Measurements from ENCODE around the gene VKORC1L1. TPM values are rescaled to one million over a fixed set of nuclear protein-coding genes. Genes with fewer than 3 reads are reported as not detected.

The VKORC1L1 gene
- total and polyA plus RNA-seq, 2 of the 8 experiments (the other 6 are each of a cell fraction or from before 2014, with no cell fraction given) = 12.7 to 45.3 TPM

DNA sequence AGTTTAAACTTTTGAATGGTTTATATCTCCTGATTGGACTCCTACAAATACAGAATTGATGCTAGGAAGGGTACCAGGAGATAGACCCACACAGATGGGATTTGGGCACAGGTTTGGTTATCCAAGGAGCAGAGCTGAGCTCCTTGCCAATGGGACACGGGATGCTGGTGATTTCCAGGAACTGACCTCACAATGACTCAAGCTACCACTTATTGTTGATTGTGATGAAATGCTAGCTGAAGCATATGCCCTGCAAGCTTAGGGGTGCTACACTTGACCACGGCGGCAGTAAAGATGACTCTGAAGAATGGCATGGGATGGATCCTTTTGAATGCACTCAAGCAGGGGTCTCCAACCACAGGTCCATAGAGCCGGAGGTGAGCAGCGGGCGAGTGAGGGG lies 45.5 kb upstream of the VKORC1L1 start:
- Histone ChIP-seq H3K23ac (ENCODE audit: insufficient read length) (no peak overlapping the region), H2BK12ac (ENCODE audit: low read depth, low read length) (no peak overlapping the region), H3K14ac (ENCODE audit: insufficient read length) (no peak overlapping the region), H4K20me1 (replicated peaks in 1 of 2; ENCODE audit: control insufficient read depth in 1 of 2, insufficient read depth in 2 of 2, low read length in 2 of 2) (no peaks in the 10 kb centered on the region), H2BK120ac (replicated peaks; ENCODE audit: low read depth, low read length) (no peak overlapping the region), H3K27me3 (replicated peaks in 1 of 4; ENCODE audit: control insufficient read depth in 3 of 4, extremely low read depth in 1 of 4, insufficient read depth in 3 of 4, low read length in 3 of 4) (no peaks in the 10 kb centered on the region), H4K91ac (replicated peaks; ENCODE audit: insufficient read length, low read length) (no peak overlapping the region), H4K8ac (ENCODE audit: extremely low read depth, insufficient read depth, low read length) (no peak overlapping the region), H3K4me2 (ENCODE audit: insufficient read depth in 1 of 2, low read depth in 2 of 2, low read length in 2 of 2) (no peak overlapping the region), H3K27ac (ENCODE audit: low read depth, low read length) (no peak overlapping the region), H2BK15ac (ENCODE audit: low read length) (no peak overlapping the region), H3K9me3 (ENCODE audit: insufficient read depth in 2 of 2, low read depth in 1 of 2, low read length in 1 of 2) (no peaks in the 10 kb centered on the region), H2AFZ (ENCODE audit: low read length) (no peak overlapping the region), H3K56ac (replicated peaks; ENCODE audit: insufficient read length, low read depth, low read length) (no peak overlapping the region), H4K5ac (ENCODE audit: insufficient read length, low read depth, low read length) (no peak overlapping the region), H2AK5ac (ENCODE audit: low read depth, low read length) (no peak overlapping the region), H2BK20ac (ENCODE audit: low read length) (no peak overlapping the region), H2BK5ac (ENCODE audit: low read depth, low read length) (no peak overlapping the region), H3K23me2 (ENCODE audit: low read depth, low read length) (no peaks in the 10 kb centered on the region), H3K79me1 (ENCODE audit: low read depth, low read length) (no peaks in the 10 kb centered on the region), H3K4me3 (ENCODE audit: extremely low read depth in 1 of 4, insufficient read depth in 2 of 4, low read depth in 3 of 4, low read length in 4 of 4) (no peak overlapping the region), H3K79me2 (ENCODE audit: control insufficient read depth in 1 of 2, insufficient read depth in 2 of 2, low read length in 2 of 2) (no peaks in the 10 kb centered on the region), H3K36me3 (ENCODE audit: control insufficient read depth in 2 of 4, insufficient read depth in 4 of 4, low read length in 3 of 4) (no peaks in the 10 kb centered on the region), H3K9ac (replicated peaks in 1 of 4; ENCODE audit: extremely low read depth in 1 of 4, low read depth in 3 of 4, low read length in 3 of 4) (no peak overlapping the region), H3K4me1 (replicated peaks in 1 of 4; ENCODE audit: control insufficient read depth in 3 of 4, insufficient read depth in 4 of 4, low read length in 3 of 4) (no peaks in the 10 kb centered on the region), H3K4ac (replicated peaks; ENCODE audit: insufficient read length, low read depth, low read length) (no peak overlapping the region), H3K18ac (ENCODE audit: extremely low read depth, low read length) (no peak overlapping the region)
- ChIA-PET CTCF (ENCODE audit: partially characterized antibody) (interaction anchor here (1.3 kb wide), 1 partner anchor 11 kb away, joined by 3 read pairs; no protein-coding TSS in a partner anchor), POLR2A (ENCODE audit: partially characterized antibody) (no interaction called here)
- FAIRE-seq (no peak), DNase-seq (ENCODE audit: low read depth in 1 of 2, low spot score in 2 of 2) (no peak)
- WGBS, 2 experiments (ENCODE audit: extremely low coverage in 1 of 2, insufficient coverage in 1 of 2, insufficient read length in 1 of 2, insufficient replicate concordance in 2 of 2, low coverage in 1 of 2, low lambda C conversion rate in 2 of 2, missing lambda C conversion rate in 1 of 2) = 88% methylated on average over 6 of the region's 6 CpGs; no CpG with 5 or more reads in 1 of the 2 experiments
- TF ChIP-seq, protein P1, sequence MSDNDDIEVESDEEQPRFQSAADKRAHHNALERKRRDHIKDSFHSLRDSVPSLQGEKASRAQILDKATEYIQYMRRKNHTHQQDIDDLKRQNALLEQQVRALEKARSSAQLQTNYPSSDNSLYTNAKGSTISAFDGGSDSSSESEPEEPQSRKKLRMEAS (IDR thresholded peaks at IDR 0.05) = no peak
- no peak for TF ChIP-seq FOSL1 (IDR thresholded peaks at IDR 0.05; ENCODE audit: insufficient read depth, low read depth, low read length)
- no peak for TF ChIP-seq BACH1 (IDR thresholded peaks at IDR 0.05; ENCODE audit: low read length)
- no peak for TF ChIP-seq EGR1 (IDR thresholded peaks at IDR 0.05; ENCODE audit: borderline replicate concordance, low read depth, low read length)
- no peak for TF ChIP-seq KDM5A (IDR thresholded peaks at IDR 0.05; ENCODE audit: low read length)
